ENCODE data around the gene JOSD1. TPM values are rescaled to one million over a fixed set of nuclear protein-coding genes. Genes with fewer than 3 reads are reported as not detected.

JOSD1 gene
- total RNA-seq, 4 donors from 2014 or later = 46.7 to 76.6 (median 62.2) TPM

- Histone ChIP-seq H3K36me3 (no peaks in the 10 kb centered on the region), H3K4me3 (replicated peaks in 1 of 3) (no peak overlapping the region), H3K27me3 (no peaks in the 10 kb centered on the region), H3K27ac (peak overlapping the region; percentile 56 to 99 (median 98)), H3K9me3 (no peaks in the 10 kb centered on the region), H3K4me1 (peaks cover 49 to 50% of the 10 kb centered on the region in 2 donors)
- DNase-seq = peak; percentile 65 to 66
- intact Hi-C loops (cut with DNase I) = no loop called here
- WGBS, 2 donors = 29 to 36% methylated on average over 3 of the region's 3 CpGs
- no peak for TF ChIP-seq POLR2A (IDR thresholded peaks at IDR 0.05)
- TF ChIP-seq, protein P1, sequence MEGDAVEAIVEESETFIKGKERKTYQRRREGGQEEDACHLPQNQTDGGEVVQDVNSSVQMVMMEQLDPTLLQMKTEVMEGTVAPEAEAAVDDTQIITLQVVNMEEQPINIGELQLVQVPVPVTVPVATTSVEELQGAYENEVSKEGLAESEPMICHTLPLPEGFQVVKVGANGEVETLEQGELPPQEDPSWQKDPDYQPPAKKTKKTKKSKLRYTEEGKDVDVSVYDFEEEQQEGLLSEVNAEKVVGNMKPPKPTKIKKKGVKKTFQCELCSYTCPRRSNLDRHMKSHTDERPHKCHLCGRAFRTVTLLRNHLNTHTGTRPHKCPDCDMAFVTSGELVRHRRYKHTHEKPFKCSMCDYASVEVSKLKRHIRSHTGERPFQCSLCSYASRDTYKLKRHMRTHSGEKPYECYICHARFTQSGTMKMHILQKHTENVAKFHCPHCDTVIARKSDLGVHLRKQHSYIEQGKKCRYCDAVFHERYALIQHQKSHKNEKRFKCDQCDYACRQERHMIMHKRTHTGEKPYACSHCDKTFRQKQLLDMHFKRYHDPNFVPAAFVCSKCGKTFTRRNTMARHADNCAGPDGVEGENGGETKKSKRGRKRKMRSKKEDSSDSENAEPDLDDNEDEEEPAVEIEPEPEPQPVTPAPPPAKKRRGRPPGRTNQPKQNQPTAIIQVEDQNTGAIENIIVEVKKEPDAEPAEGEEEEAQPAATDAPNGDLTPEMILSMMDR (IDR thresholded peaks at IDR 0.05) = no peak
These were observed 3.9 kb downstream of the JOSD1 start for GRCh38 chr22:38696606-38697424.

DNA sequence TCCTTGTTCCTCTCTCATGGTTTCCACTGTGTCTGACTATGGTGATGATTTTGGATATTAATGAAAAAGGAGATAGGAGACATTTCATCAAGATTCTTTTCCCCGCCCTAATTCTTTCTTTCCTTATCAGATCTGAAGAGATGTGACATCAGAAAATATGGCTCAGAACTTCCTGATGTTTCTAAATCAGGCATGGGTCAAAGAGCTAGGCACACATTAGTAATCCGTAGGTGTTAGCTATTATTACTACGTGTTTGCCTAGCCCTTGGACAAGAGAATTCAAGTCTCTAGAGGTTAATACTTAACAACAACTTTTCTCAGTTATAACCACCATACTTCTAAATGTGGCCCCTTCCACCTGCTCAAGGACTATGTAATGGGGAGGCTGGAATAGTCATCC, 5.8 kb downstream of the JOSD1 start:
- no peak overlapping the region for H3K4me3 ChIP-seq (replicated peaks in 1 of 3)
- H3K4me1 ChIP-seq = peaks cover 43 to 46% of the 10 kb centered on the region in 2 donors
- peak overlapping the region in 1 of 3 donors; percentile 99 for H3K27ac ChIP-seq
- H3K36me3 ChIP-seq = no peaks in the 10 kb centered on the region
- TF ChIP-seq, protein P1 (IDR thresholded peaks at IDR 0.05) = no peak
- TF ChIP-seq POLR2A (IDR thresholded peaks at IDR 0.05) = no peak
- no peaks in the 10 kb centered on the region for H3K27me3 ChIP-seq
- WGBS, 2 donors = 76 to 85% methylated on average over 3 of the region's 3 CpGs
- no peak for DNase-seq
- intact Hi-C loops (cut with DNase I) = no loop called here
- no peaks in the 10 kb centered on the region for H3K9me3 ChIP-seq

DNA sequence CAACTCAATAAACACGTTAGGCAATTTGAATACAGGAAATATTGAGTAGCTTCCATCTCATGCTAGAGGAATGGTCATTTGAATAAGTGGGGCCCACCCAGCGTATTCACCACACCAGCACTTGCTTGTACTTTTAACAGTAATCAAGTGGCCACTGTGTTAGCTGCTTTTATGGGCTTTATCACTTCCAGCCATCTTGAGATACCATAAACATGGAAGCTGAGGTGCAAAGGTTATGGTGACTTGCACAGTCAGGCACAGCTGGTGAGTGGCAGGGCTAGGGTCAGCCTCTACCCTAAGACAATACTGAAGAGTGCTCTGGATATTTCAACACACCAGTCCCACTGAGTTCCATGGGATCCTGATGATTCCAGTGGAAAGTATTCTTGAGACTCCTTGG, 6.7 kb downstream of the JOSD1 start:
- peaks cover 34 to 38% of the 10 kb centered on the region in 2 donors for H3K4me1 ChIP-seq
- H3K9me3 ChIP-seq = no peaks in the 10 kb centered on the region
- peaks cover 0 to 6% of the 10 kb centered on the region in 2 donors for H3K36me3 ChIP-seq
- intact Hi-C loops (cut with DNase I) = no loop called here
- WGBS, 2 donors = 86 to 91% methylated on average over 2 of the region's 2 CpGs
- H3K4me3 ChIP-seq (replicated peaks in 1 of 3) = no peak overlapping the region
- H3K27me3 ChIP-seq = no peaks in the 10 kb centered on the region
- DNase-seq = no peak
- no peak overlapping the region for H3K27ac ChIP-seq
- TF ChIP-seq, protein P1 (IDR thresholded peaks at IDR 0.05) = no peak
- TF ChIP-seq POLR2A (IDR thresholded peaks at IDR 0.05) = no peak

DNA sequence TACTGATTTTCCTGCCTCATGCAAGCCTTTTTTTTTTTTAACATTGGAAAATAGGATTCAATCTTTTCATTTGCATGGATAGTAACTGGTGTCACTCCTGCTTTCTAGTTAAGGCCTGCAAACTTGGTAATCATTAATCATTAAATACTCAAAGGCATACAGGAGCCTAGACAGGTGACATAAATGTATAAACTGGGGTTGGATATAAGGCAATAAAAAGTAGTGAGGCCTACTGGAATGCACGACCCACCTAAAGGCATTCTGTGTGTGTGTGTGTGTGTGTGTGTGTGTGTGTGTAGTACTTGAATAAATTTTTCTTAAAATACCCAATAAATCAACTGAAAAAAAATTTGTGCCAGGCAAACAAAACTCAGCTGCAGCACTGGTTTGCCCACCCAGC, 11.1 kb downstream of the JOSD1 start:
- WGBS, 2 donors = 70 to 73% methylated on average over 1 of the region's 1 CpG
- Histone ChIP-seq H3K27ac (no peak overlapping the region), H3K27me3 (no peaks in the 10 kb centered on the region), H3K9me3 (no peaks in the 10 kb centered on the region), H3K4me3 (replicated peaks in 1 of 3) (no peak overlapping the region), H3K36me3 (peaks cover 31 to 44% of the 10 kb centered on the region in 2 donors), H3K4me1 (no peaks in the 10 kb centered on the region)
- DNase-seq = no peak
- TF ChIP-seq, protein P1 (IDR thresholded peaks at IDR 0.05) = no peak
- no peak for TF ChIP-seq POLR2A (IDR thresholded peaks at IDR 0.05)
- intact Hi-C loops (cut with DNase I) = no loop called here

DNA sequence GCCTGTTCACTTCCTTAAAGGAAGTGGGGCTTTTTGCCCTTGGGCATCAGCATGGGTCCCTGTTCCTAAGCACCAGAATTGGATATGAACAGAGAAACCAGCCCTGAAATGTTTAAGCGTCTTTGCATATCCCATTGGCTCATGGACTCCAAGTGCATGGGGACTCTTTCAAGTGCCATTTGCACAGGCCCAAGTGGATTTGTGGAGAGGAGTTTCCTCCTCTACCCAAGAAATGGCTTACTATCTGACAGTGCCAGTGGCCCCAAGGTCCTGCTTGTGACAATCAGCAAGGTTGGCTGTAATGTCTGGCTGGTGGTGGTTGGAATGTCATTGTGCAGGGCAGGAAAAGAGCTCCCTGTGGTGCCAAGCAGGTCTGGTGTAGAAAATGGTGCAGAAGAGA, 15.0 kb downstream of the JOSD1 start:
- no peaks in the 10 kb centered on the region for H3K9me3 ChIP-seq
- intact Hi-C loops (cut with DNase I) = no loop called here
- TF ChIP-seq, protein P1 (IDR thresholded peaks at IDR 0.05) = no peak
- no peak for TF ChIP-seq POLR2A (IDR thresholded peaks at IDR 0.05)
- peaks cover 41 to 54% of the 10 kb centered on the region in 2 donors for H3K36me3 ChIP-seq
- no peak for DNase-seq
- H3K27me3 ChIP-seq = no peaks in the 10 kb centered on the region
- H3K27ac ChIP-seq = no peak overlapping the region
- WGBS, 2 donors = 100% methylated on average over 1 of the region's 1 CpG
- H3K4me1 ChIP-seq = peaks cover 7 to 11% of the 10 kb centered on the region in 2 donors
- H3K4me3 ChIP-seq (replicated peaks in 1 of 3) = no peak overlapping the region
